Astrocyte of the cerebellum (primary cell): ENCODE data around the gene SEMA5A.

ENCODE experiments used
- DNase-seq: peaks from one replicate; pipeline ENCODE4 v3.0.0-alpha.2; 2011; ENCODE audit warnings: low read depth
- H3K4me3 ChIP-seq: 2 replicates; pipeline ENCODE4 v1.5.1; 2011; ENCODE audit warnings: mild to moderate bottlenecking, low read depth, low read length, moderate library complexity
- in situ Hi-C: cut with HindIII; loops from 2 replicates; pipeline ENCODE4 v1.10.0; 2017; ENCODE audit warnings: low sequenced_read_pairs
- TF ChIP-seq, protein P1 (sequence below): IDR thresholded peaks from 2 replicates; pipeline ENCODE4 v1.5.1; 2012; ENCODE audit warnings: low read length, low read depth, moderate library complexity, mild to moderate bottlenecking; ENCODE audit errors: missing control alignments

The SEMA5A gene

DNA sequence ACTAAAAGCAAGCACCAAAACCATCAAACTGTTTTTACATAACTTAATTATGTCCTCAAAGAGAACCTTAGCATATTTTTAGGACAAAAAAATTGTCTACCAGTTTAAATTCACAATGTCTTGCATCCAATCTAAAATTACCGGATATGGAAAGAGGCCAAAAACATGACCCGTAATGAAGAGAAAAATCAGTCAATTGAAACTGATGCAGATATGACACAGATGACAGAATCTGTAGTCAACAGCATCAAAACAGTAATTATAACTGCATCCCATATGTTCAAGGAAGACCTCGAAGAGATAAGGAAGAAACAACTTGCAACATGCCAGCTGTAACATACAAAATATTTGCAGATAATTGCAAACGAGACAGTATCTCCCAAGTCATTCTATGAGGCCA is 473.2 kb downstream of the SEMA5A start:
- in situ Hi-C loops, result no loop called here
- TF ChIP-seq, protein P1, sequence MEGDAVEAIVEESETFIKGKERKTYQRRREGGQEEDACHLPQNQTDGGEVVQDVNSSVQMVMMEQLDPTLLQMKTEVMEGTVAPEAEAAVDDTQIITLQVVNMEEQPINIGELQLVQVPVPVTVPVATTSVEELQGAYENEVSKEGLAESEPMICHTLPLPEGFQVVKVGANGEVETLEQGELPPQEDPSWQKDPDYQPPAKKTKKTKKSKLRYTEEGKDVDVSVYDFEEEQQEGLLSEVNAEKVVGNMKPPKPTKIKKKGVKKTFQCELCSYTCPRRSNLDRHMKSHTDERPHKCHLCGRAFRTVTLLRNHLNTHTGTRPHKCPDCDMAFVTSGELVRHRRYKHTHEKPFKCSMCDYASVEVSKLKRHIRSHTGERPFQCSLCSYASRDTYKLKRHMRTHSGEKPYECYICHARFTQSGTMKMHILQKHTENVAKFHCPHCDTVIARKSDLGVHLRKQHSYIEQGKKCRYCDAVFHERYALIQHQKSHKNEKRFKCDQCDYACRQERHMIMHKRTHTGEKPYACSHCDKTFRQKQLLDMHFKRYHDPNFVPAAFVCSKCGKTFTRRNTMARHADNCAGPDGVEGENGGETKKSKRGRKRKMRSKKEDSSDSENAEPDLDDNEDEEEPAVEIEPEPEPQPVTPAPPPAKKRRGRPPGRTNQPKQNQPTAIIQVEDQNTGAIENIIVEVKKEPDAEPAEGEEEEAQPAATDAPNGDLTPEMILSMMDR, result no peak
- no peak for DNase-seq
- no peak overlapping the region for H3K4me3 ChIP-seq

DNA sequence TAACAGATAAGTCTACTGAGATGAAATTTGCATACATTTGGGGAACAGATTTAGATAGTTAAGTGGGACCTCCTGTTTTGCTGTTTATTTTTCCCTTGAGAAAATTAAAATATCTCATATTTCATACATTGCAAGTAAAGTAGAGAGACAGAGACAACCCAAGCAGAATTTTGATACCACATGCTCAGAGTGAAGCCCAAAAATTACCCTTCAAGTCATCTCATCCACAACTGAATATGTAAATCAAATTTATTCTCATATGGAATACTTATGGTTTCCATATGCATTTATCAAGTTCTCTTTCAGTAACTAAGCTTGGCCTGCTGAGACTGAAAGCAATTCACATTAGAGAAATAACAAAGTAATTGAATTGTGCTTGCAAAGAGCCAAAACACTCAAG is 474.4 kb downstream of the SEMA5A start:
- TF ChIP-seq, protein P1, result no peak
- H3K4me3 ChIP-seq, result no peak overlapping the region
- in situ Hi-C loops, result no loop called here
- no peak for DNase-seq

DNA sequence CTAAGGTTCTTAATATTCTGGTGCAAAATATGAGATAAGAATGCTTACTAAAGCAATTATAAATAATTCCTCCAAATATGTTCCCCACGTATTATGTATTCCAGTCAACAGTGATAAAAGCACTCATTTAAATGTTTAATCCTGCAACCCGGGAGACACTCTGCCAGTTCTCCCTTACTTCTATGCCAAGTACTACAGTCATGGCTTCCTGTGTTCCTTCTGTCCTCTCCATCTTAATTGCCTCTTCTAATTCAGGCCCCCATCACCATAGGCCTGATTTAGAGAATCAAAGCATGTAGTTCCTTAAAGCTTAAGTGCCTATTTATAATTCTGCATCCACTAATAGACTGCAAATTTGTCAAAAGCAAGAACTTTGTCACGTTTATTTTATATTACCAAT is 474.8 kb downstream of the SEMA5A start:
- in situ Hi-C loops, result no loop called here
- H3K4me3 ChIP-seq, result no peak overlapping the region
- TF ChIP-seq, protein P1, result no peak
- no peak for DNase-seq

DNA sequence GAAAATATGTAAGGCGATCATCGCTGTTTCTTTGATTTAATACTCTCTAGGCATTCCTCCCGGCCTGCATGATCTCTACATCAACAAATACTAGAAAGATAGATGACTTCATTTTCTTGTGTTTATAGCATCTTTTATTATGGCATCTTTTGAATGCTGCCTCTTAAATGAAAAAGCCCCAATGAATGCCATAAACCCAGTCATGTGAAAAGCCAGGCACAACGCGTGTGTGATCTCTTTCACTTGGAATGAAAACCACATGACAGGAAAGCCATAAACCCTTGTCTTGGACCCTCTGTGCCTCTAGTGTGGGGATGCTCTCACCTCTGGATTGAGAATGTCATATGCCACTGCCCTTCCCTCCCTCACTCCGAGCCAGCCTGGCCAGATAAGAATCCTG is 476.2 kb downstream of the SEMA5A start:
- no peak overlapping the region for H3K4me3 ChIP-seq
- TF ChIP-seq, protein P1, result no peak
- in situ Hi-C loops, result no loop called here
- no peak for DNase-seq

DNA sequence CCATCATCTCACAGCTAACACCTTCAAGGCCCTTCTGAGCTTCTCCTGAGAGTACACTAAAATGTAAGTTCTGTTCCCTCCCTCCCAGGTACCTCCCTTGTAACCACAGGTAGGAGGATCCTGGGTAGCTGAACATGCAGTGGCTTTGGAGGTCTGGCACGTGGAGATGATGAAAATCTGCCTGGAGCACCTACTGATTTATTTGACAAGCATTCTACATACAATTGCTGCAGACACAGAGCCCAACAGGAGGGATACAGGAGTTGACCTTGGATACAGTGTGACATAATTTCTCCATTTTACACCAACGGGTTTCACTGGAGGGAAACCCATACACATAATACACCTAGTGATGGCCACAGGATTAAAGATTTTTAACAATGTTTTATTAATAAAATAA is 478.7 kb downstream of the SEMA5A start:
- in situ Hi-C loops, result no loop called here
- TF ChIP-seq, protein P1, result no peak
- DNase-seq, result no peak
- H3K4me3 ChIP-seq, result no peak overlapping the region

DNA sequence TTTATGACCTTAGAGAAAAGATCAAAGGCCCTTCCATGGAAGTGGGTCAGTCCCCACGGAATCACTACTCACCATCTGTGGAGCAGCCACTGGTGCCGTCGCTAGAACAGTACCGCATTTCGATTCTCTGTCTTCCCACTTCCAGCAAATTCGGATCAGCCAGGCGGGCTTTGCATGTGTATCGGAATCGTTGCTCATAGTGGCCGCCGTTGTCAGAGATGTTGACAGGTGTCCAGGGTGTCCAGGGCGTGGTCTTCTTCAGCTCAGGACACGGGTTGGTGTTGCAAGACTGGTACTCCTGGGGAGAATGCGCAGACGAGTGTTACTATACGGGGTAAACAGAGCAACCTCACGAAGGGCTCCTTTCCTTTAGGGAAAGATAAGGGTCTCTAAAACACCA is 479.5 kb downstream of the SEMA5A start:
- TF ChIP-seq, protein P1, result no peak
- in situ Hi-C loops, result no loop called here
- no peak for DNase-seq
- no peak overlapping the region for H3K4me3 ChIP-seq

DNA sequence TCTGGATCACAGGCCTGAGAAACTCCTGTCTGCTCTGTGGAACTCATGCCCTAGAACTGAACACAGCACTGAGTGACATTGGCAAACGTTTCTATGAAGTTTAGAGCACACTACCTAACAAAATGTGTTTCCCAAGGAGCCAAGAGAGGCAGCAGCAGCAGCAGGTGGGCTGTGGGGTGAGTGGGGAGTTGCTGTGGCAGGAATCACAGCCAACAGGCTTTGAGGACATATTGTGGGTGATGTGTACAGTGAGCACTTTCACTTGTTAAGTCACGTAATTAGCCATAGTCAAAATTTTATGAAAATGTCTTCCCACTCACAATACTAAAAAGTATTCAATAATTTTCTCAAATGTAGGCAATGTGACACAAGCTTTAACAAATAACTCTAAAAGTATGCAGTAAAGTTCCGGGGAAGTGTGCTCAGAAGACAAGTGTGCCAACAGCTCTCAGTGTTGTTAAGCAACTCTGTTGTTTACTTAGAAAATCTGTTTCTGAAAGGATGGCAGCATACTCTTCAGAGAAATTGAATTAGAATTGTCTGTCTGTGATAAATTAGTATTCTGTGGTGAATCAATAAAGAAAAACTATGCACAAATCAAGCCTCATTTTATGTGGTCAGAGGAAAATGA is 482.1 kb downstream of the SEMA5A start:
- in situ Hi-C loops, result no loop called here
- H3K4me3 ChIP-seq, result no peak overlapping the region
- DNase-seq, result no peak
- TF ChIP-seq, protein P1, result no peak
